ENCODE results near the gene CR1L. TPM values are rescaled to one million over a fixed set of nuclear protein-coding genes. Genes with fewer than 3 reads are reported as not detected.

Gene CR1L
- total RNA-seq, 1 experiment from 2014 or later, result not detected

DNA sequence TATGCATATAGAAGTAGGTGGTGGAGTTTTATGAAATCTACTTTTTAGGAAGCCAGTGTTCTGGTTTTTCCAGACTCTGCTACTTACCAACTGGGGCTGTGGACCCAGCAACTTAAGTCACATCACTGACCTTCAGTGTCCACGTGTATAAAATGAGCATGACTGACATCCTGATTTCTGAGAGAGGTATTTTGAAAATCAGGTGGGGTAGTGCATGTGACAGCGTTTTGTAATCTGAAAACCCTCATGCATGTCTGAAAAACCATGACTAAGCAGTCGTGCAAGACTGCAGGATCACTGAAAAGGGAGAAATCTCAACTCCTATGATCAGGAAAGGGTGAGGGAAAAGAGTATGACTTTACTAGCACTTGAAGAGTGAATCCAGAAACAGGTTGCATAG is 26.1 kb downstream of the CR1L start:
- ChIA-PET CTCF (no interaction called here), POLR2A (ENCODE audit: unreplicated experiment) (no interaction called here)
- H4K20me1 ChIP-seq (ENCODE audit: low read length), result no peaks in the 10 kb centered on the region
- H3F3A ChIP-seq (ENCODE audit: low read length, unreplicated experiment), result no peaks in the 10 kb centered on the region
- H3K9ac ChIP-seq (ENCODE audit: low read length), result no peak overlapping the region
- peaks cover 77% of the 10 kb centered on the region for H3K27me3 ChIP-seq (ENCODE audit: low read length)
- intact Hi-C loops (cut with micrococcal nuclease), result no loop called here
- H3K36me3 ChIP-seq (ENCODE audit: low read depth, low read length), result no peaks in the 10 kb centered on the region
- DNase-seq (no peak), ATAC-seq (no peak)
- 0 out of 2 replicates have a peak, but pooled peaks cover 5% of the 10 kb centered on the region for H3K9me3 ChIP-seq (ENCODE audit: low read length)
- no peak overlapping the region for H3K4me2 ChIP-seq (ENCODE audit: low read length)
- no peak overlapping the region for H3K27ac ChIP-seq (ENCODE audit: low read length)
- no peaks in the 10 kb centered on the region for H3K4me1 ChIP-seq (ENCODE audit: insufficient read depth, low read length)
- TF ChIP-seq, protein P1, sequence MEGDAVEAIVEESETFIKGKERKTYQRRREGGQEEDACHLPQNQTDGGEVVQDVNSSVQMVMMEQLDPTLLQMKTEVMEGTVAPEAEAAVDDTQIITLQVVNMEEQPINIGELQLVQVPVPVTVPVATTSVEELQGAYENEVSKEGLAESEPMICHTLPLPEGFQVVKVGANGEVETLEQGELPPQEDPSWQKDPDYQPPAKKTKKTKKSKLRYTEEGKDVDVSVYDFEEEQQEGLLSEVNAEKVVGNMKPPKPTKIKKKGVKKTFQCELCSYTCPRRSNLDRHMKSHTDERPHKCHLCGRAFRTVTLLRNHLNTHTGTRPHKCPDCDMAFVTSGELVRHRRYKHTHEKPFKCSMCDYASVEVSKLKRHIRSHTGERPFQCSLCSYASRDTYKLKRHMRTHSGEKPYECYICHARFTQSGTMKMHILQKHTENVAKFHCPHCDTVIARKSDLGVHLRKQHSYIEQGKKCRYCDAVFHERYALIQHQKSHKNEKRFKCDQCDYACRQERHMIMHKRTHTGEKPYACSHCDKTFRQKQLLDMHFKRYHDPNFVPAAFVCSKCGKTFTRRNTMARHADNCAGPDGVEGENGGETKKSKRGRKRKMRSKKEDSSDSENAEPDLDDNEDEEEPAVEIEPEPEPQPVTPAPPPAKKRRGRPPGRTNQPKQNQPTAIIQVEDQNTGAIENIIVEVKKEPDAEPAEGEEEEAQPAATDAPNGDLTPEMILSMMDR (conservative IDR thresholded peaks at IDR 0.05; ENCODE audit: low read depth, low read length), result no peak
- no peak for TF ChIP-seq EZH2phosphoT487 (IDR thresholded peaks at IDR 0.05; ENCODE audit: borderline replicate concordance, low read length)
- no peak for TF ChIP-seq EZH2 (IDR thresholded peaks at IDR 0.05; ENCODE audit: low read length, unreplicated experiment)
- BruUV-seq (replicated peaks), result no TSS peak
- no peaks in the 10 kb centered on the region for H3K9me2 ChIP-seq (replicated peaks; ENCODE audit: low read length)
- H2AFZ ChIP-seq (ENCODE audit: low read length), result no peak overlapping the region
- H3K79me2 ChIP-seq (ENCODE audit: low read length), result no peaks in the 10 kb centered on the region
- no peak overlapping the region for H3K4me3 ChIP-seq (ENCODE audit: low read length)

DNA sequence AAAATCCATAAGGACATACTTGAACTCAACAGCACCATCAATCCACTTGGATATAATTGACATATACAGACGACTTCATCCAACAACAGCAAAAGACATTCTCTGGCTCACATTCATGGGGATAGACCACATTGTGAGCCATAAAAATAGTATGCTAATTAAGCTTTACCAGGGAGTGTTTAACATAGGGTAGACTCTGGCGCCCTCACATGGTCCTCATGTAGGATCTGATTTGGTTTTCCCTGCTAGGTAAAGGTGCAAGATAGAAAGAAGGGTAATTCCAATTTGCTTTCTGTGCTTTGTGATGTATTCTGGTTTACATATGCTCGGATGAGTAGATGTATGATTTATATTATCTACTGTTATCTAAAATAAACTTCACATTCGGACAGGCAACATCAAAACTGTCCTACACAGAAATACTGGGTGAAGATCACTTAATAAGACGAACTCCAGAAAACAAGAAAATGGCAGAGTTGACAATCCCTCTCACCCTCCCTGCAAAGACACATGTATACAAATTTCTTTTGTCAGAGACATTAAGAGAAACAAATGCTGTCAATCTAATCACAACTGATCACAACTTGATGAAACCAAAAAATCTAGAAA is 27.7 kb downstream of the CR1L start:
- H3K27ac ChIP-seq (ENCODE audit: low read length), result no peak overlapping the region
- H3K36me3 ChIP-seq (ENCODE audit: low read depth, low read length), result no peaks in the 10 kb centered on the region
- no peak overlapping the region for H3K4me3 ChIP-seq (ENCODE audit: low read length)
- H3K4me2 ChIP-seq (ENCODE audit: low read length), result no peak overlapping the region
- ATAC-seq, result peak; percentile 97
- H3K9me3 ChIP-seq (ENCODE audit: low read length), result no peaks in the 10 kb centered on the region
- H3F3A ChIP-seq (ENCODE audit: low read length, unreplicated experiment), result no peaks in the 10 kb centered on the region
- ChIA-PET POLR2A (ENCODE audit: unreplicated experiment) (no interaction called here), CTCF (interaction anchor here (0.6 to 1.5 kb wide), 3 partner anchors 52 to 93 kb away, joined by 4 read pairs; no protein-coding TSS in a partner anchor)
- DNase-seq, result peak; percentile 86
- H4K20me1 ChIP-seq (ENCODE audit: low read length), result no peaks in the 10 kb centered on the region
- peaks cover 62% of the 10 kb centered on the region for H3K27me3 ChIP-seq (ENCODE audit: low read length)
- H3K9ac ChIP-seq (ENCODE audit: low read length), result no peak overlapping the region
- H3K9me2 ChIP-seq (replicated peaks; ENCODE audit: low read length), result no peaks in the 10 kb centered on the region
- no TSS peak for BruUV-seq (replicated peaks)
- no peaks in the 10 kb centered on the region for H3K4me1 ChIP-seq (ENCODE audit: insufficient read depth, low read length)
- no peak overlapping the region for H2AFZ ChIP-seq (ENCODE audit: low read length)
- intact Hi-C loops (cut with micrococcal nuclease), result loop anchor here (1.0 kb wide), 2 partner anchors 18 to 93 kb away; no protein-coding TSS in a partner anchor
- H3K79me2 ChIP-seq (ENCODE audit: low read length), result no peaks in the 10 kb centered on the region
- TF ChIP-seq, protein P1 (conservative IDR thresholded peaks at IDR 0.05; ENCODE audit: low read depth, low read length), result peak; percentile 98
- TF ChIP-seq EZH2phosphoT487 (IDR thresholded peaks at IDR 0.05; ENCODE audit: borderline replicate concordance, low read length), result no peak

DNA sequence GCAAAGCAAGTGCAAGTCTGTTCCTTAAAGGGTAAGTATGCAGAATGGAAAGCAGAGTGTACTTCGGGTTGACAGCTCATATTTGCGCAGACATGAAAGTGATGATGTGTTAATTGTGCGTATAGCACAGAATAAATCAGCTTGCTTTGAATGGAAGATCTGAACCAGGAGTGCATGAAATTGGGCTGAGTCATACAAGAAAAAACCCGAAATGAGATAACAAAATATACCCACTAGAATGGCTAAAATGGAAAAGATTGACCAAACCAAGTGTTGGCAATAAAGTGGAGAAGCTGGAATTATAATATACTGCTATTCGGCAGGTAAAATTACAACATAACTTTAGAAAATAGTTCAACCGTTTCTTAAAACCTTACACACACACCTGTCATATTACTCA is 28.5 kb downstream of the CR1L start:
- no peaks in the 10 kb centered on the region for H3K79me2 ChIP-seq (ENCODE audit: low read length)
- H3K4me2 ChIP-seq (ENCODE audit: low read length), result no peak overlapping the region
- H3K9me2 ChIP-seq (replicated peaks; ENCODE audit: low read length), result no peaks in the 10 kb centered on the region
- intact Hi-C loops (cut with micrococcal nuclease), result no loop called here
- no peaks in the 10 kb centered on the region for H3K9me3 ChIP-seq (ENCODE audit: low read length)
- no peak overlapping the region for H3K4me3 ChIP-seq (ENCODE audit: low read length)
- DNase-seq, result no peak
- H4K20me1 ChIP-seq (ENCODE audit: low read length), result no peaks in the 10 kb centered on the region
- ATAC-seq, result no peak
- H3K9ac ChIP-seq (ENCODE audit: low read length), result no peak overlapping the region
- TF ChIP-seq EZH2phosphoT487 (IDR thresholded peaks at IDR 0.05; ENCODE audit: borderline replicate concordance, low read length) (no peak), EZH2 (IDR thresholded peaks at IDR 0.05; ENCODE audit: low read length, unreplicated experiment) (no peak)
- TF ChIP-seq, protein P1 (conservative IDR thresholded peaks at IDR 0.05; ENCODE audit: low read depth, low read length), result no peak
- CTCF ChIA-PET, result interaction anchor here (1.5 kb wide), 1 partner anchor 94 kb away, joined by 4 read pairs; no protein-coding TSS in a partner anchor
- no peaks in the 10 kb centered on the region for H3F3A ChIP-seq (ENCODE audit: low read length, unreplicated experiment)
- POLR2A ChIA-PET (ENCODE audit: unreplicated experiment), result no interaction called here
- BruUV-seq (replicated peaks), result no TSS peak
- H2AFZ ChIP-seq (ENCODE audit: low read length), result no peak overlapping the region
- H3K27ac ChIP-seq (ENCODE audit: low read length), result no peak overlapping the region
- H3K4me1 ChIP-seq (ENCODE audit: insufficient read depth, low read length), result no peaks in the 10 kb centered on the region
- H3K27me3 ChIP-seq (ENCODE audit: low read length), result peaks cover 63% of the 10 kb centered on the region
- no peaks in the 10 kb centered on the region for H3K36me3 ChIP-seq (ENCODE audit: low read depth, low read length)

All from PC-3 (cell line).